Stimulated activated CD4-positive, alpha-beta T cell treated with anti-CD3 and anti-CD28 coated beads, Interleukin-12 subunit alpha, Interleukin-12 subunit beta, amount 100 ng/mL, for 48 hours (primary cell): Measurements from ENCODE around the gene L3MBTL2.

Source experiments
- DNase-seq, 3 donors: peaks; one replicate each; pipeline ENCODE4 v3.0.0-alpha.2; 2020; ENCODE audit warnings: low read depth in 2 of 3, low spot score in 1 of 3

Gene L3MBTL2

DNA sequence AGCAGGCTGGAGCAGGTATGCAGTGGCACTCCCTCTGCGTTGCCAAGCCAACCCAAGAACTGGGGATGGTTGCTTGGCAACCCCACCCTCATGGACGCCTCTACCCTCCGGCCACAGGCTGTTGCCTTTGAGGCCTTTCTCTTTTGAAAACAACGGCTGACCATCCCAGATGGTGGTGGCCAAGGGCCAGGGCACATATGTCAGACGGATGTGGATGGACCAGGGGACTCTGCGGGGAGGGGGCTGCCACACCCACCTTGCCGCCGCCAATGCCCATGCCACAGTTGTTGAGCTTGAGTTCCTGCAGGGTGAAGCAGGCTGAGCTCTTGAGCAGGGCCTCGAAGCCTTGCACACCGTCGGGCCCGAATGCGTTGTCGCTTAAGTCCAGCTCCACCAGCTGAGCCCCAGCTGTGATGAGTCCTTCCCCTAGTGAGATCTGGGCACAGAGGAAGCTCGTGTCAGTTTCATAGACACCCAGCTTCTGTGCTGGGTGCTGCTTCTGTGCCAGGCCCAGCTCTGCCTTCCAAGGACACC is 59.4 kb downstream of the L3MBTL2 start:
- no peak for DNase-seq

DNA sequence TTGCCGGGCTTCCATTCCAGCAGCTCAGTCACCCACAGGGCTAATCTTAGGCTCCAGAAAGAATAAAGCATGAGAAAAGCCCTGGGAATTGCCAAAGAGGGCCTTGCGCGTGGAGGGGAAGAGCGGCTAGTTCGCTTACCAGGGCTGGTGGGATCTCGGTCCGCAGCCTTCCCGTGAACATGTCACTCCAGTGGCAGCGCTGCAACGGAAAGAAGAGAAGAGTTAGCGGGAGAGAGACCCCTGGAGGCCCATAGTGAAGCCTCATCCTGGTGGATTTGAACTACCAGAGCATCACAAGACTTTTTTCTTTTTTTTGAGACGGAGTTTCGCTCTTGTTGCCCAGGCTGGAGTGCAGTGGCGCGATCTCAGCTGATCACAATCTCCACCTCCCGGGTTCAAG is 62.8 kb downstream of the L3MBTL2 start:
- no peak for DNase-seq

DNA sequence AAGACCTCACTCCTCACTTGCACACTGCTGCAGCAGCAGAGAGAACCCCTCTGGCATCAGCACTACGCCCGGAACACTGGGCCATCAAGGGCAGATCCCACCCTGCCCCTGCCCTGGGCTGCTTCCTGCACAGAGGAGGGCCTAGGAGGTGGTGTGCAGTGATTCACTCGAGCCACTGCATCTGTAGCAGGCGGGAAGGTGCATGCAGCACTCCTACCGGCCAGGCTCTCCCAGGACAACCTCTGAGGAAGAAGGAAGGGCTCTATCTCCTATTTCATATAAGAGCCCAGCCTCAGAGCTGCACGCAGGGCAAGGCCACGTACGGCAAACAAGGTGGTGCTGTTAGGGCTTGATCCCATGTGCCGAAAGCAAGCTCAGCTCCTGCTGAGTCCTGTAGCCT is 66.7 kb downstream of the L3MBTL2 start:
- no peak for DNase-seq

DNA sequence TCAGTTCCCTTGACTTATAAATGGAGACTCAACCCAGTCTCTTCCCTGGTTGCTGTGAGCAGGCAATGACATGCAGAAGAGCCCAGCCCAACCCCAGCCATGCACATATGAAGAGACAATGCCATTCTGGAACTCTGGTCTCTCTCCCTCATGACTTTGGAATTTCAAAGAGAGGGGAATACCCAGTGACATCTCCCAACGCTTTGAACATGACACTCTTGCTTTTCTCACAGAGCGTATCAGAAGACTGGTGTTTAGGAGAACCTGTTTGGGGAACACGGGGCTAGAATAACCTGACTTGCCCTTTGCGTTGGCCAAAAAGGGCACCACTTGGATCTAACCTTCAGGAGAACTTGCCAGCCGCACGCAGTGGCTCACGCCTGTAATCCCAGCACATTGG is 68.0 kb downstream of the L3MBTL2 start:
- DNase-seq = no peak

DNA sequence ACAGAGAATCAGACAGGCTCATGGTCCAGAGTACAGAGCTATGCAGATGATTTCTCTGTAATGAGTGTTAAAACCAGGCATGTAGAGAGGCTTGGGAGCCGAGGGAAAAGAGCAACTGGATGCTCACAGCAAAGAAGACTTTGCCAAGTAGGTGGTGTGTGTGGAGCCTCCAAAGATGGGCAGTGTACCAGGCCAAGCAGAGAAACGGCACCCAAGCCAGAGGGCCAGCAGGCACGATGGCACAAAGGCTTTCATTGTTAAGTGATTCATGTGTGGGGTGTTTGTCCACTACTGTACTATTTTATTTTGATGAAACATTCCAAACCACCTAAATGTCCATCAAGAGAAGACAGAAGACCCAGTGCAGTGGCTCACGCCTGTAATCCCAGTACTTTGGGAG is 69.7 kb downstream of the L3MBTL2 start:
- DNase-seq = no peak

DNA sequence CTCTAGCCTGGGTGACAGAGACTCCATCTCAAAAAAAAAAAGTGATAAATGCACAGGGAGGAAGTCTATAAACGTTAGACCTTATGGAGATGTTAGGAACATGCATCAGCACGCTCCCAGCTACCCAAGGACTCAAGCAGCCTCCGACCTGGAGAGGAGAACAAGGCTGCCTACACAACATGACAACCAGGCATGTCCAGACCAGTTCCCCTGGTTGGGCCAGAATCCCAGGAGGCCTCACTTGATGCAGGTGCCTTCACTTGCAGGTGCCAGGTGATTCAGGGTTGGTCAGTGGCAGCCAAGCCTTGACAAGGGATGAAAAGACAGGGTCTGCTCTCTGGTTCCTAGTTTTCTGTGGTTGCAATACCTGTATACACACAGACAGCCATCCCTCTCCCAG is 75.0 kb downstream of the L3MBTL2 start:
- DNase-seq = no peak

DNA sequence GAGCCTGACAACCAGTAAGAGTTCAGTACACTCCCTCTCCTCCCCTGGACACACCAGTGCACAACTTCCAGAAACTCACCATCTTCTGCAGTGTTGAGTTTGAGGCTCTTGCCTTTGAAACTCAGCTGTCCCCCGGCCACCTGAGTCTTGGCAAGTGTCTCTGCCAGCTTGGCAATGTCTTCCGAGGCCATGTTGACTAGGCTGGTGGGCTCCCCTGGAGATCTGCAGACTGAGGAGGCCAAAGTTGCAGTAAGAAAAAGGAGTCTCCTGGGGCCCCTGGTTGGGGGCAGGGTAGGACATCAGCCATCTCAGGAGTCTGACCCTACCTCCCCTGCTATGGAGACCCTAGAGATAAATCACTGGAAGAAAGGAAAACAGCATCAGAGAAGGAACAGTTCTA is 75.7 kb downstream of the L3MBTL2 start:
- no peak for DNase-seq
